ENCODE results near the gene SLC7A1.

DNA sequence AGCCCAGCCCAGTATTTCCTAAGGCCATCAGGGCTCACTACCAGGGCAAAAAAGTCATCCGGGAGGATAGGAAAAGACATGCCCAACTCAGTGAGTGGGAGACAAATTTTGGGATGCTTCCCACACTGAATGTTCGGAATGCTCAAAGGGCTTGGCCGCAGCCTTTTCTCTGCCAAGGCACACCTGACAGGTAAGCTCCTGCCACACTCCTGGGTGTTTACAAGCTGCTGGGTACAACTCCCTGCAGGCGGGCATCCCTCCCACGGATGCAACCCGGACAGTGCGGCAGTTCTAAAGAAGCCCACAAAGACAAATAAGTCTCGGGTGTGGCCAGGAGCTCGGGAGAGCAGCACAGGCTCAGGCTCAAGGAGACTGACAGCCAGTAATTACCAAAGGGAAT, 28.1 kb downstream of the SLC7A1 start:
- TF ChIP-seq, protein P1, sequence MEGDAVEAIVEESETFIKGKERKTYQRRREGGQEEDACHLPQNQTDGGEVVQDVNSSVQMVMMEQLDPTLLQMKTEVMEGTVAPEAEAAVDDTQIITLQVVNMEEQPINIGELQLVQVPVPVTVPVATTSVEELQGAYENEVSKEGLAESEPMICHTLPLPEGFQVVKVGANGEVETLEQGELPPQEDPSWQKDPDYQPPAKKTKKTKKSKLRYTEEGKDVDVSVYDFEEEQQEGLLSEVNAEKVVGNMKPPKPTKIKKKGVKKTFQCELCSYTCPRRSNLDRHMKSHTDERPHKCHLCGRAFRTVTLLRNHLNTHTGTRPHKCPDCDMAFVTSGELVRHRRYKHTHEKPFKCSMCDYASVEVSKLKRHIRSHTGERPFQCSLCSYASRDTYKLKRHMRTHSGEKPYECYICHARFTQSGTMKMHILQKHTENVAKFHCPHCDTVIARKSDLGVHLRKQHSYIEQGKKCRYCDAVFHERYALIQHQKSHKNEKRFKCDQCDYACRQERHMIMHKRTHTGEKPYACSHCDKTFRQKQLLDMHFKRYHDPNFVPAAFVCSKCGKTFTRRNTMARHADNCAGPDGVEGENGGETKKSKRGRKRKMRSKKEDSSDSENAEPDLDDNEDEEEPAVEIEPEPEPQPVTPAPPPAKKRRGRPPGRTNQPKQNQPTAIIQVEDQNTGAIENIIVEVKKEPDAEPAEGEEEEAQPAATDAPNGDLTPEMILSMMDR (IDR thresholded peaks at IDR 0.05), result no peak
- TF ChIP-seq POLR2A (IDR thresholded peaks at IDR 0.05), result no peak
